K562 (cell line): Measurements from ENCODE around the gene PRSS21. TPM values are rescaled to one million over a fixed set of nuclear protein-coding genes. Genes with fewer than 3 reads are reported as not detected.

Experiments
- ATAC-seq: fragments of 200-7000 bp; cut with Tn5 transposase; 3 replicates; pipeline ENCODE4 v1.9.1; 2020; ENCODE audit warnings: moderate library complexity
- BruUV-seq: library from RNA; stranded (reverse); fragments of 400-500 nt; replicated peaks from 2 replicates; lab custom pipeline; 2021; lab: Mats Ljungman, UMichigan
- CTCF ChIA-PET: fragments of 300-600 bp; formaldehyde crosslinking; extraction: SDS; loops from one replicate; lab custom pipeline; 2021; ENCODE audit warnings: low intra/inter-chr PET ratio; lab: Yijun Ruan, JAX
- POLR2A ChIA-PET: fragments of 300-600, 350-650 bp; sonication (Branson Sonifier 250); formaldehyde crosslinking; extraction: SDS; loops from one replicate; lab custom pipeline; 2021; ENCODE audit warnings: antibody characterized with exemption, inconsistent platforms; lab: Yijun Ruan, JAX
- DNase-seq, 4 experiments: peaks; one replicate each; pipeline versions ENCODE4 v3.0.0 to v3.0.0-alpha.2; 2011 to 2018; ENCODE audit warnings: low spot score in 3 of 4, mixed read lengths in 3 of 4; ENCODE audit errors: extremely low read depth in 1 of 4
- FAIRE-seq: peaks from 2 replicates; lab custom pipeline; 2011; peaks lifted over from hg19 to GRCh38; lab: Jason Lieb, UNC
- H2AFZ ChIP-seq: 2 replicates; pipeline ENCODE4 v1.6.0; 2011; ENCODE audit warnings: low read depth, low read length, control low read depth, inconsistent platforms
- H3K27ac ChIP-seq: fragments of 200-600 bp; 3 replicates; pipeline ENCODE4 v1.8.0; 2011; ENCODE audit warnings: low read depth, mild to moderate bottlenecking, control low read depth, inconsistent platforms, low read length, moderate library complexity, mixed read lengths; ENCODE audit errors: extremely low read depth
- H3K27me3 ChIP-seq, 2 experiments: fragments of 300-600 bp in 1 of 2; 2 replicates in 1 of 2; 3 replicates in 1 of 2; pipeline versions ENCODE4 v1.6.0 to v1.8.0; 2011; ENCODE audit warnings: inconsistent platforms in 2 of 2, low read length in 2 of 2, mild to moderate bottlenecking in 1 of 2, mixed read lengths in 1 of 2, moderate library complexity in 1 of 2; ENCODE audit not compliant: control insufficient read depth in 2 of 2, insufficient read depth in 2 of 2
- H3K36me3 ChIP-seq: fragments of 300-600 bp; 3 replicates; pipeline ENCODE4 v1.8.0; 2011; ENCODE audit warnings: mild to moderate bottlenecking, low read length, inconsistent platforms; ENCODE audit not compliant: control insufficient read depth, insufficient read depth
- H3K4me1 ChIP-seq, 2 experiments: fragments of 200-600 bp in 1 of 2; replicated peaks in 1 of 2; 2 replicates in 1 of 2; 3 replicates in 1 of 2; pipeline versions ENCODE4 v1.5.1 to v1.8.0; 2011; ENCODE audit warnings: inconsistent platforms in 2 of 2, low read length in 2 of 2, mild to moderate bottlenecking in 1 of 2, mixed read lengths in 1 of 2, moderate library complexity in 1 of 2; ENCODE audit not compliant: control insufficient read depth in 2 of 2, insufficient read depth in 2 of 2
- H3K4me2 ChIP-seq: 2 replicates; pipeline ENCODE4 v1.6.1; 2011; ENCODE audit warnings: low read length, control low read depth, inconsistent platforms, mixed read lengths; ENCODE audit not compliant: insufficient read depth
- H3K4me3 ChIP-seq: fragments of 200-600 bp; sonication (generic), shearing (Covaris generic); 2 replicates; pipeline ENCODE4 v1.5.1; 2016; ENCODE audit warnings: control low read depth, inconsistent platforms
- H3K79me2 ChIP-seq: fragments of 200-600 bp; 3 replicates; pipeline ENCODE4 v1.8.0; 2011; ENCODE audit warnings: low read length, inconsistent platforms; ENCODE audit not compliant: control insufficient read depth, insufficient read depth
- H3K9ac ChIP-seq, 2 experiments: 2 replicates each; pipeline versions ENCODE4 v1.6.0 to v1.6.1; 2011; ENCODE audit warnings: low read depth in 2 of 2, low read length in 2 of 2, control low read depth in 1 of 2, inconsistent platforms in 1 of 2, mild to moderate bottlenecking in 1 of 2, mixed read lengths in 1 of 2; ENCODE audit not compliant: insufficient read depth in 1 of 2
- H3K9me1 ChIP-seq: one replicate; pipeline ENCODE4 v1.6.0; 2011; ENCODE audit warnings: inconsistent platforms, mild to moderate bottlenecking, low read length, moderate library complexity; ENCODE audit not compliant: control insufficient read depth, insufficient read depth
- H3K9me3 ChIP-seq: replicated peaks from 2 replicates; pipeline ENCODE4 v1.5.1; 2011; ENCODE audit warnings: low read depth, low read length, inconsistent platforms; ENCODE audit not compliant: control insufficient read depth, insufficient read depth
- H4K20me1 ChIP-seq: replicated peaks from 2 replicates; pipeline ENCODE4 v1.6.1; 2011; ENCODE audit warnings: low read length, inconsistent platforms, mixed read lengths; ENCODE audit not compliant: control insufficient read depth, insufficient read depth
- CAMTA2 ChIP-seq: fragments of 250-450 bp; sonication (Bioruptor Pico); conservative IDR thresholded peaks from 2 replicates; pipeline ENCODE4 v1.5.1; 2022
- CEBPB ChIP-seq: fragments of 450-650 bp; IDR thresholded peaks from 2 replicates; pipeline ENCODE4 v1.6.1; 2016; ENCODE audit warnings: missing genetic modification characterization, missing compliant biosample characterization
- CHD2 ChIP-seq: IDR thresholded peaks from 2 replicates; pipeline ENCODE4 v1.6.1; 2011; ENCODE audit warnings: low read depth, low read length
- KLF16 ChIP-seq: IDR thresholded peaks from 2 replicates; pipeline ENCODE4 v1.6.1; 2016; ENCODE audit warnings: antibody characterized with exemption
- LCOR ChIP-seq: sonication (generic); formaldehyde crosslinking; IDR thresholded peaks from 2 replicates; pipeline ENCODE4 v1.8.0; 2022; ENCODE audit warnings: mild to moderate bottlenecking, missing genetic modification reagents
- NCOA2 ChIP-seq, 2 experiments: fragments of 450-650 bp; IDR thresholded peaks; 2 replicates each; pipeline ENCODE4 v1.6.1; 2018; ENCODE audit warnings: mild to moderate bottlenecking in 2 of 2, moderate library complexity in 1 of 2; ENCODE audit not compliant: partially characterized antibody in 2 of 2
- NCOA6 ChIP-seq: fragments of 450-650 bp; IDR thresholded peaks from 2 replicates; pipeline ENCODE4 v1.6.1; 2017; ENCODE audit warnings: mild to moderate bottlenecking
- PHF8 ChIP-seq: fragments of 200-600 bp; sonication (generic); IDR thresholded peaks from 2 replicates; pipeline ENCODE4 v1.6.1; 2012; ENCODE audit warnings: mixed run types, mild to moderate bottlenecking, inconsistent platforms, low read length, moderate library complexity, borderline replicate concordance
- RBM22 ChIP-seq: fragments of 200-400 bp; formaldehyde crosslinking; IDR thresholded peaks from 2 replicates; pipeline ENCODE4 v1.6.1; 2018; ENCODE audit warnings: low read length, low read depth; ENCODE audit not compliant: poor library complexity, severe bottlenecking
- RFX7 ChIP-seq: fragments of 250-450 bp; sonication (Bioruptor Pico); IDR thresholded peaks from 2 replicates; pipeline ENCODE4 v1.5.1; 2021; ENCODE audit warnings: mild to moderate bottlenecking
- SIN3A ChIP-seq, 2 experiments: fragments of 150-350 bp in 1 of 2; IDR thresholded peaks; 2 replicates each; pipeline ENCODE4 v1.6.1; 2011 to 2016; ENCODE audit warnings: borderline replicate concordance in 2 of 2, low read depth in 2 of 2, low read length in 2 of 2, mild to moderate bottlenecking in 2 of 2, moderate library complexity in 2 of 2; ENCODE audit not compliant: control insufficient read depth in 1 of 2
- SIX5 ChIP-seq, 2 experiments: IDR thresholded peaks; 2 replicates each; pipeline ENCODE4 v1.6.1; 2011; ENCODE audit warnings: low read length in 2 of 2, borderline replicate concordance in 1 of 2, low read depth in 1 of 2, mild to moderate bottlenecking in 1 of 2, moderate library complexity in 1 of 2; ENCODE audit not compliant: insufficient read depth in 1 of 2
- SNIP1 ChIP-seq: fragments of 450-650 bp; IDR thresholded peaks from 2 replicates; pipeline ENCODE4 v1.7.1; 2017; ENCODE audit warnings: low read depth, mild to moderate bottlenecking
- SUPT5H ChIP-seq: fragments of 450-650 bp; IDR thresholded peaks from 2 replicates; pipeline ENCODE4 v1.6.1; 2016
- THRAP3 ChIP-seq: fragments of 450-650 bp; IDR thresholded peaks from 2 replicates; pipeline ENCODE4 v1.6.1; 2016; ENCODE audit warnings: mild to moderate bottlenecking, inconsistent platforms, borderline replicate concordance
- TSC22D4 ChIP-seq: fragments of 450-650 bp; IDR thresholded peaks from 2 replicates; pipeline ENCODE4 v1.6.1; 2016; ENCODE audit warnings: missing genetic modification characterization, missing biosample characterization, control low read depth
- VEZF1 ChIP-seq: fragments of 200-800 bp; sonication (Bioruptor generic); IDR thresholded peaks from 2 replicates; pipeline ENCODE4 v1.6.1; 2017; ENCODE audit warnings: missing genetic modification characterization, missing compliant biosample characterization
- ZNF639 ChIP-seq, 2 experiments: fragments of 200-800 bp in 1 of 2; sonication (Bioruptor generic) in 1 of 2; sonication (generic) in 1 of 2; formaldehyde crosslinking in 1 of 2; IDR thresholded peaks in 1 of 2; conservative IDR thresholded peaks in 1 of 2; 2 replicates each; pipeline versions ENCODE4 v1.5.0 to v1.6.1; 2016 to 2020; ENCODE audit warnings: missing compliant biosample characterization in 1 of 2, missing genetic modification characterization in 1 of 2, missing genetic modification reagents in 1 of 2
- ZNF766 ChIP-seq: fragments of 200-800 bp; sonication (Bioruptor generic); conservative IDR thresholded peaks from 2 replicates; pipeline ENCODE4 v1.6.1; 2016; ENCODE audit warnings: missing genetic modification characterization, missing compliant biosample characterization
- WGBS: fragments of 100-300 bp; shearing (Covaris generic); methylation state at CpG from one replicate; pipeline ENCODE4 v1.1.6; 2016; ENCODE audit warnings: low coverage, mixed read lengths; ENCODE audit not compliant: insufficient coverage; ENCODE audit errors: missing lambda C conversion rate; 5-methylcytosine and 5-hydroxymethylcytosine counted together
- in situ Hi-C: fragments of 300-500 bp; cut with MboI; formaldehyde crosslinking; loops from 4 replicates; pipeline ENCODE4 v1.15.0; 2018; ENCODE audit warnings: inconsistent platforms, mixed read lengths
- intact Hi-C: fragments of 100-400 bp; cut with micrococcal nuclease; formaldehyde crosslinking; loops from 2 replicates; pipeline ENCODE4 v1.14.2; 2022
- polyA plus RNA-seq, 8 experiments: library from polyadenylated mRNA; depleted of rRNA in 4 of 8; stranded (reverse) in 5 of 8; unstranded in 3 of 8; fragments of >200 nt; fragmentation: Nextera tagmentation in 2 of 8; fragmentation: Illumina TruSeq in 1 of 8; extraction: Ambion mirVana in 2 of 8; extraction: Trizol in 1 of 8; gene quantifications; 2 replicates each; pipeline versions ENCODE4 v1.2.1 to v1.2.3, GENCODE V29; 2011 to 2014; ENCODE audit warnings: inconsistent platforms in 1 of 8, missing spikeins in 1 of 8
- total RNA-seq, 7 experiments: library from RNA; depleted of rRNA in 6 of 7; stranded (reverse); fragments of >200 nt in 6 of 7; fragmentation: Illumina TruSeq in 2 of 7; extraction: Trizol in 2 of 7; gene quantifications; 2 replicates each; pipeline versions ENCODE4 v1.2.1 to v1.2.3, GENCODE V29; 2011 to 2021; ENCODE audit warnings: low replicate concordance in 1 of 7

Gene PRSS21
- total and polyA plus RNA-seq, 9 of the 15 experiments (the other 6 are each of a cell fraction or from before 2014, with no cell fraction given), result 12.1 to 121 (median 61.3) TPM

GRCh38 chr16:2770057-2770951, 46.7 kb upstream of the PRSS21 start:
- POLR2A ChIA-PET, result interaction anchor here (1.0 to 9.0 kb wide), 2 partner anchors 9 to 17 kb away, joined by 4 to 96 read pairs; partner anchors contain the start of gene SRRM2
- intact Hi-C loops, result no loop called here
- 79% methylated on average over 32 of the region's 32 CpGs for WGBS
- no peak for TF ChIP-seq PHF8
- peak; percentile 90 for TF ChIP-seq RBM22
- no peak for TF ChIP-seq KLF16
- no peak for TF ChIP-seq NCOA6
- TF ChIP-seq CHD2, result no peak
- no peak for TF ChIP-seq SIX5 (IDR thresholded peaks at IDR 0.05; ENCODE audit: borderline replicate concordance in 1 of 2, insufficient read depth in 1 of 2, low read depth in 1 of 2, low read length in 2 of 2)
- no peak for TF ChIP-seq TSC22D4 (tag)
- TF ChIP-seq RFX7, result no peak
- TF ChIP-seq SIN3A (IDR thresholded peaks at IDR 0.05; ENCODE audit: borderline replicate concordance in 2 of 2, control insufficient read depth in 1 of 2, low read depth in 2 of 2, low read length in 2 of 2), result 0 out of 4 replicates have a peak, but pooled peaks of 1 of the 2 experiments have one; percentile 22
- peak; percentile 33 for TF ChIP-seq SUPT5H
- no peak for TF ChIP-seq LCOR (CRISPR knock-in tag)
- no peak for TF ChIP-seq ZNF639 (CRISPR knock-in tag; conservative IDR thresholded peaks at IDR 0.05 in 1 of 2, IDR thresholded peaks at IDR 0.05 in 1 of 2)
- TF ChIP-seq NCOA2 (IDR thresholded peaks at IDR 0.05; ENCODE audit: partially characterized antibody in 2 of 2), result no peak
- TF ChIP-seq VEZF1 (CRISPR knock-in tag), result no peak
- TF ChIP-seq THRAP3, result no peak
- no peak for TF ChIP-seq CEBPB (tag)
- no peak for TF ChIP-seq ZNF766 (CRISPR knock-in tag)
- TF ChIP-seq CAMTA2 (CRISPR knock-in tag), result no peak
- TF ChIP-seq SNIP1, result no peak

More at GRCh38 chr16:2770057-2770951, 46.7 kb upstream of the PRSS21 start:
- DNase-seq (peak in 3 of 4 experiments; percentile 38 to 69 (median 51)), ATAC-seq (peak; percentile 55), FAIRE-seq (peak; percentile 65)
- no peak overlapping the region for H3K4me3 ChIP-seq
- H4K20me1 ChIP-seq, result peaks cover 24% of the 10 kb centered on the region
- peak overlapping the region; percentile 34; the same call in 2 of the 3 replicates for H3K27ac ChIP-seq
- H3K4me1 ChIP-seq, result peaks cover 15 to 62% of the 10 kb centered on the region in 2 experiments; a peak in 4 of 5 replicates
- peaks cover 99% of the 10 kb centered on the region for H3K36me3 ChIP-seq
- H3K9ac ChIP-seq, result peak overlapping the region in 1 of 2 experiments; percentile 81; a peak in 2 of 4 replicates
- CTCF ChIA-PET, result no interaction called here
- H3K4me2 ChIP-seq, result no peak overlapping the region
- H3K79me2 ChIP-seq, result peaks cover 38% of the 10 kb centered on the region
- no peak overlapping the region for H2AFZ ChIP-seq
- in situ Hi-C loops, result no loop called here
- H3K27me3 ChIP-seq, result no peaks in the 10 kb centered on the region
- H3K9me3 ChIP-seq, result no peaks in the 10 kb centered on the region
- H3K9me1 ChIP-seq, result no peaks in the 10 kb centered on the region
- TSS peak; percentile 2 for BruUV-seq
